ENCODE results near the gene COX17.
A peak's percentile ranks its signal among the peaks of the same experiment; 100 is the strongest.

The COX17 gene

DNA sequence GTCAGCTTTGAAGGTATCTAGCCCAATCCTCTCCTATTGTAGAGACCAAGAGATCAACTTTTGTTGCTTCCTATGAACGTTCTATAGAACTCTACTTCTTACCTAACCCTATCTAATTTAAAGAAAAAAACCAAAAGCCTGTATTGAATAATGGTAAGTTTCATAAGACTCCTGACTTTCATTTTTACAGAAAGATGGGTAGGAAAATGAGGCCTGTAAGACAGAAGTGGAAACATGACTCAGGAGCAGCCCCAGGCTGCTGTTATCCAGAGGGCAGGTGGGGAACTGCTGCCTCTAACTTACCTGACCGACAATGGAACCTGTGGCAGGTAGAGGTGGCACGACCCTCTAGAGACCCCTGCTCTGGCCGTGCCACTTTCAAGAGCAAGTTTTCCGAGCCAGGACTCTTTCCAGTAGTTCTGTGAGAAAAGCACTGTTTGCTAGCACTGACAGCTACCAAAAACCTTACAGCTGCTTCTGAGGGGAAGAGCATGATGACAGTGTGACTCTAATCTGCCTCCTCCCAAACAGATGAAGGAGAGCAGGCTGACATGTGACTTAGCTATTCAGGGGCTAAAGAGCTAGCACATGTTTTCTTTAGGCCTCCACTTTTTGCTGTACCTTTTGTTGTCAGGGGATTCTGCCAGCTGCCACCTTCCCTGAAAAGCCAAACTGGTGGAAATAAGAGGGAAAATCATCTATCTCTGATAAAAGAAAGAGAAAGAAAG is 34.3 kb downstream of the COX17 start:
- peaks cover 7% of the 10 kb centered on the region for H3K9me3 Mint-ChIP-seq
- no peak overlapping the region for H3K4me3 Mint-ChIP-seq
- H3K36me3 Mint-ChIP-seq (ENCODE audit: low read depth) = peaks cover 68% of the 10 kb centered on the region
- H3K27ac Mint-ChIP-seq = peak overlapping the region; percentile 82
- peaks cover 54% of the 10 kb centered on the region for H3K4me1 Mint-ChIP-seq (ENCODE audit: low read depth)
- DNase-seq = peak; percentile 37
- H3K27me3 Mint-ChIP-seq = no peaks in the 10 kb centered on the region

- no peak overlapping the region for H3K27ac Mint-ChIP-seq
- peaks cover 61% of the 10 kb centered on the region for H3K36me3 Mint-ChIP-seq (ENCODE audit: low read depth)
- no peaks in the 10 kb centered on the region for H3K27me3 Mint-ChIP-seq
- H3K4me1 Mint-ChIP-seq (ENCODE audit: low read depth) = peaks cover 60% of the 10 kb centered on the region
- H3K4me3 Mint-ChIP-seq = no peak overlapping the region
- no peak for DNase-seq
- H3K9me3 Mint-ChIP-seq = peaks cover 7% of the 10 kb centered on the region
These were observed 35.8 kb downstream of the COX17 start for GRCh38 chr3:119641416-119641815.

DNA sequence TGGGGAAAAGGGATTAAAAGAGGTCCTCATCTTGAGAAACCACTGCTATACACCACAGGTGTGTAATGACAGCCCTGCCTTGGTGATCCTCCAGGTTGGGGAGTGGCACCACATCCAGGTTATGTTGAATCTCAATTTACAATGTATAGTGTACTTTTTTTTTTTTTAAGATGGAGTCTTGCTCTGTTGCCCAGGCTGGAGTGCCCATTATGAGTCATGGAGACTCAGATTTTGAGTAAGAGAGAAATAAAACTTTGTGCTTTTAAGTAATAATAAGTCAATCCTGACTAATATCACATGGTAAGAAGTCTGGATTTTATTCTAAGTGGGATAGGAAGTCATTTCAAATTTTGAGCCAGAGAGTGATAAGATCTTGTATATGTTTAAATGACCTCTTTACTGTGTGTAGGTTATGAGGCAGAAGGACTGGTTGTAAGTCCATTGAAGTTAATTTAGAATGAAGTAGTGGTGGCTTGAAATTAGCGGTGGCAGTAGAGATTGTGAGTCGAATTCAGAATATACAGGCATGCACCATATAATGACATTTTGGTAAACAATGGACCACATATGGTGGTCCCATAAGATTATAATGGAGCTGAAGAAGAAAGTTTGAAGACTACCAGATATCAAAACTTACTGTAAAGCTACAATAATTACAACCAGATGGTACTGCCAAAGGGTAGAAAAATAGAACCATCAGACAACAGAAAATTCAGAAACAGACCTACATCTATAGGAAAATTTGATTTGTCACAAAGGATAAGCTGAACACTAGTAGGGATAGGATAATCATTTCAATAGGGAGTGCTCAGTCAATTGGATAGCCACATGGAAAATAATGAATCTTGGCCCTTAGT is 37.5 kb downstream of the COX17 start:
- Mint-ChIP-seq H3K4me3 (peak overlapping the region; percentile 59), H3K4me1 (ENCODE audit: low read depth) (peaks cover 60% of the 10 kb centered on the region), H3K27ac (peak overlapping the region; percentile 97), H3K9me3 (peaks cover 7% of the 10 kb centered on the region), H3K36me3 (ENCODE audit: low read depth) (peaks cover 50% of the 10 kb centered on the region), H3K27me3 (no peaks in the 10 kb centered on the region)
- no peak for DNase-seq

DNA sequence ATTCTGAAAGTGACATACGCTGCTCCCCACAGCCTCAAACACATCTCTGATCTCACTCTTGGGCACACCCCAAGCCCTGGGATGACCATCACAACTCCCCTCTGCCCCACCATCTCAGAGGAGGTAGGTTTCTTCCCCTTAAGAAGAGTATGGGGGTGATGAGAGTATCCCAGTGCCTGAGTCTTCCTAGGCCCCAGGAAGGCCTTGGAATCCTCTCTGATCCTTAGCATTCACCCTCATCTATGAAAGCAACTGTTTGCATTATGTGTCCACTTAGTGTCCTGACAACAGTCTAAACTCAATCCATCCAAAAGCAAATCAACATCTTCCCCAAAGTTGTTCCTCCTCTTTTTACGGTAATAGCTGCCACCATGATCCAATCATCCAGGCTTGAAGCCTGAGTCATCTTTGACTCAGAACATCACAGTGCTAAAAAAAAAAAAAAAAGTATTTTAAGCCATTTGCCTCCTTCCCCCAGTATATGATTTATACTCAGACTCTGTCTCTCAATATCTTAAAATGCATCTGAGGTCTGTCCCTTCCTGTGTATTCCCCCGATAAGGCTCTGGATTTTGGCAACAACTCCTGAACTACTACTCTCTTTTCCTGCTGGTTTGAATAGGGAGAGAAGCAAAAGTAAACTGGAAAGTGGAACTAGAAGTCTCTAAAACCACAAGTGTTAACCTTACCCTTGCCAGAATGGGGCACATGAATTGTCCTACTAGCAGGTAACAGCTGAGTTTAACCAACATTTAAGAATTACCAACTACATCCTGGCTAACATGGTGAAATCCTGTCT is 39.3 kb downstream of the COX17 start:
- H3K4me3 Mint-ChIP-seq = peak overlapping the region; percentile 59
- H3K27ac Mint-ChIP-seq = peak overlapping the region; percentile 97
- peaks cover 41% of the 10 kb centered on the region for H3K36me3 Mint-ChIP-seq (ENCODE audit: low read depth)
- peaks cover 7% of the 10 kb centered on the region for H3K9me3 Mint-ChIP-seq
- DNase-seq = no peak
- H3K4me1 Mint-ChIP-seq (ENCODE audit: low read depth) = peaks cover 43% of the 10 kb centered on the region
- no peaks in the 10 kb centered on the region for H3K27me3 Mint-ChIP-seq

GRCh38 chr3:119636891-119637611 is 40.2 kb downstream of the COX17 start:
- Mint-ChIP-seq H3K4me1 (ENCODE audit: low read depth) (peaks cover 34% of the 10 kb centered on the region), H3K27me3 (no peaks in the 10 kb centered on the region), H3K4me3 (no peak overlapping the region), H3K27ac (peak overlapping the region; percentile 32), H3K9me3 (peaks cover 7% of the 10 kb centered on the region), H3K36me3 (ENCODE audit: low read depth) (peaks cover 33% of the 10 kb centered on the region)
- DNase-seq = no peak

DNA sequence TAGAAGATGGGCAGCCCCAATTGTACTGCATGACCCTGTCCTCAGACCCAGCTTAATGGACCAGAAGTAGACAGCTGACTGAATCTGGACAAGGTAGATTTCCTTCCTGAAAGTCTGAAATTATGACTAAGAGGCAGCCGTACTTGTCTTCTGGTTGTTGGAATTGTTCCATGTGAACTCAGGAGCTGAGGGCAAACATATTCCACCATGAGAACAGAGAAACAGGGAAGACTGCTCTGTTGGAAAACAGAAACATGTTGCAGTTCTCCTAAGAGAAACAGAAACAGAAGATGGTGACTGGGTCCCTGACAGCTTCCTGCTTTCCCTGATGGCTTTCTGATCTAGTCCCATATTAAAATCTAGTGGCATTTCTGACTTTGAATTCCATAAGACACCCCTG is 41.0 kb downstream of the COX17 start:
- H3K9me3 Mint-ChIP-seq = peaks cover 5% of the 10 kb centered on the region
- H3K4me3 Mint-ChIP-seq = no peak overlapping the region
- H3K4me1 Mint-ChIP-seq (ENCODE audit: low read depth) = peaks cover 33% of the 10 kb centered on the region
- DNase-seq = no peak
- no peak overlapping the region for H3K27ac Mint-ChIP-seq
- H3K36me3 Mint-ChIP-seq (ENCODE audit: low read depth) = peaks cover 27% of the 10 kb centered on the region
- no peaks in the 10 kb centered on the region for H3K27me3 Mint-ChIP-seq

DNA sequence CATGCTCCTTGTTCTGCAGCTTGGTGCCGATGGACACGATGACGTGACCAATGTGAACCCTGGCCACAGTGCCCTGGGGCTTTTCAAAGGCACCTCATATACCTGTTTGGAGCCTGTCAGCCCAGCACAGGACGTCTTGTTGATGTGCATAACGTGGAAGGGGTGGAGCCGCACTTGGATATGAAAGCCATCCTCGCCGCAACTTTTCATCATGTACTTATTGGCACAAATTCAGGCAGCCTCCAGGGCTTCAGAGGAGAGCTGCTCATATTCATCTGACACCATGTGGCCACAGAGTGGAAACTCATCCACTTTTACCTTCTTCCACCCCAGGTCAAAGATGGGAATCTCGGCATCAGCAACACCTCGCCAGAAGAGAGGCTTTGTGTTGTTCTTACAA is 41.5 kb downstream of the COX17 start:
- peaks cover 4% of the 10 kb centered on the region for H3K9me3 Mint-ChIP-seq
- H3K36me3 Mint-ChIP-seq (ENCODE audit: low read depth) = peaks cover 22% of the 10 kb centered on the region
- peaks cover 3% of the 10 kb centered on the region for H3K27me3 Mint-ChIP-seq

GRCh38 chr3:119632829-119633228 is 44.4 kb downstream of the COX17 start:
- H3K9me3 Mint-ChIP-seq = no peaks in the 10 kb centered on the region
- no peak overlapping the region for H3K27ac Mint-ChIP-seq
- H3K36me3 Mint-ChIP-seq (ENCODE audit: low read depth) = peaks cover 5% of the 10 kb centered on the region
- peaks cover 20% of the 10 kb centered on the region for H3K4me1 Mint-ChIP-seq (ENCODE audit: low read depth)
- peaks cover 22% of the 10 kb centered on the region for H3K27me3 Mint-ChIP-seq
- H3K4me3 Mint-ChIP-seq = no peak overlapping the region
- no peak for DNase-seq

More for the DNA sequence above, 41.5 kb downstream of the COX17 start:
- Mint-ChIP-seq H3K4me1 (ENCODE audit: low read depth) (peaks cover 32% of the 10 kb centered on the region), H3K27ac (no peak overlapping the region), H3K4me3 (no peak overlapping the region)
- no peak for DNase-seq

DNA sequence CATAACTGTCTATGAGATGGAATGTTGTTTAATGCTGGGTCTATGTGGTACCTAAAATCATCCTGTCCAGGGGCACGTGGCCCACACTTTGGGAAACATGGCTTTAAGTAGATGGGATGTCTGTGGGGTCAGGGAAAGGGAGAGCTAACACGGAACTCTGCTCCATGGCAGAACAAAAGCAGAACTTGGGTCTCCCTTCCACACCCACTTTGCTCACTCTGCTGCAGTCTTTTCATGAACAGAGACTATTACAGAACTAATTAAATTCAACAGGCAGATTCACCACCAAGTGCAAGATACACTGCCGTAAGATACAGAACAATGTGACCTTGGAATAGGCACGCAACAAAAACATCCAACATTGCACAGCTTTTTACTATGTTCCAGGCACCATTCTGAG is 45.0 kb downstream of the COX17 start:
- Mint-ChIP-seq H3K4me1 (ENCODE audit: low read depth) (peaks cover 22% of the 10 kb centered on the region), H3K9me3 (no peaks in the 10 kb centered on the region), H3K4me3 (no peak overlapping the region), H3K27ac (no peak overlapping the region), H3K36me3 (ENCODE audit: low read depth) (peaks cover 2% of the 10 kb centered on the region), H3K27me3 (peaks cover 28% of the 10 kb centered on the region)
- no peak for DNase-seq

DNA sequence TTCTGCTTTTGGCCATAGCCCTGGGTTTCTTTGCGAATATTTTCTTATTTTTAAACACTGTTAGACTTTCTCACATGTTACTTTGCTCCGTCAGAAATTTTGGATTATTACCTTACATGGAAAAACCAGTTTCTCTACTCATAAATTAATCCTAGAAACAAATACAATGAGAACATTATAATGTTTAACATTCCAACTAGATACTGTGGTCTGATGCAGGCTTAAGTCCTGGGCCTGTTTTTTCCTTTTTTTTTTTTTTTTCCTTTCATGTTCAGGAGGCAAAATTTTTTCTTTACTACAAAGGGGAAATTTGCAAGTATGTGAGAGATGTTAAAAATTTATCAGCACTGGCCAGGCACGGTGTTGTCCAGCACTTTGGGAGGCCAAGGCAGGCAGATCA is 45.7 kb downstream of the COX17 start:
- peaks cover 31% of the 10 kb centered on the region for H3K27me3 Mint-ChIP-seq
- H3K27ac Mint-ChIP-seq = no peak overlapping the region
- DNase-seq = no peak
- H3K9me3 Mint-ChIP-seq = no peaks in the 10 kb centered on the region
- H3K4me1 Mint-ChIP-seq (ENCODE audit: low read depth) = peaks cover 20% of the 10 kb centered on the region
- no peak overlapping the region for H3K4me3 Mint-ChIP-seq
- H3K36me3 Mint-ChIP-seq (ENCODE audit: low read depth) = no peaks in the 10 kb centered on the region

DNA sequence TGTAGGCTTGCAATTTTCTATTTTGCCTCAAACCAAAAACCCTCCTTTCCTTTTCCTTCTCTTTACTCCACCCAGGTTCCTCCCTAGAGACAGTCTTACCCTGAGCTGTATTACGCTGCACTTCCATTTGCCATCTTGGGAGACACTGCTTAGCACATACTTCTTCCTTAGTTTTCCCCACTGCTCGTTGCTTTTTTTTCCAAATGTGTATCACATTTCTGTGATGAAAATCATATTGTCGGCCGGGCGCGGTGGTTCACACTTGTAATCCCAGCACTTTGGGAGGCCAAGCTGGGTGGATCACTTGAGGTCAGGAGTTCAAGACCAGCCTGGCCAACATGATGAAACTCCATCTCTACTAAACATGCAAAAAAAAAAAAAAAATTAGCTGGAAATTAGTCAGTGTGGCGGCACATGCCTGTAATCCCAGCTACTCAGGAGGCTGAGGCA is 46.3 kb downstream of the COX17 start:
- no peaks in the 10 kb centered on the region for H3K36me3 Mint-ChIP-seq (ENCODE audit: low read depth)
- DNase-seq = no peak
- H3K27me3 Mint-ChIP-seq = peaks cover 37% of the 10 kb centered on the region
- peaks cover 20% of the 10 kb centered on the region for H3K4me1 Mint-ChIP-seq (ENCODE audit: low read depth)
- no peak overlapping the region for H3K4me3 Mint-ChIP-seq
- H3K27ac Mint-ChIP-seq = no peak overlapping the region
- H3K9me3 Mint-ChIP-seq = no peaks in the 10 kb centered on the region

DNA sequence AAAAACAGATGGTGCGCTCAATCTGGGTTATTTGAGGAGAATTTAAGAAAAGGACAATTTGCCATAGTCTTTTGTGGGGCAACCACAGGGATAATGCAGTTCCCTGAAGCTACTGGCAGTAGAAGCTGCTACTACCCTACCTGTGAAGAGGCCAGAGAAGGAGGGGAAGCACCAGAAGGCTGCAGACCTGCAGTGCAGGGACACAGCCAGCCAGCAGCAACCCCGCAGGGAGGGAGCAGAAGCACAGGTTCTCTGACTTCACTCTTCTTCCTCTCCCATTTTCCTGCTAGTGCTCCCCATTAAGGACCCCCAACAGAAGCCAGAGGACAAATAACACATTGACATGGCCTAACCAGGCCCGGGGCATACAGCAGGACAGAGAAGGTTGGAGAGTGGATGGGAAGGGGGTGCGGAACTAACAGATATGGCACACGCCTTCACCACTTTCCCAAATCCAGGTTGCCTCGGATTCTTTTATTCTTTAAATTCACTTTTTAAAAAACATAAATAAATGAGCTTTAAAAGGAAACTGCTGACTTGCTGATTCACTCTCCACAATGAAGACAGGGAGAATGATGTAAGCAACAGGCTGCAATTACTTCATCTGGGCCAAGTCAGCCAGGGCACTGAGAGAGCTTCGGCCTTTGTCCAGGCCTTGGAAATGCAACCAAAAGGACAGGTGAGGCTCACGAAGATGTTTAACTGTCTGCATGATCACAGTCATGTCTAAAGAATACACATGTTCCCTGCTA is 46.9 kb downstream of the COX17 start:
- DNase-seq = no peak
- H3K9me3 Mint-ChIP-seq = no peaks in the 10 kb centered on the region
- peaks cover 20% of the 10 kb centered on the region for H3K4me1 Mint-ChIP-seq (ENCODE audit: low read depth)
- H3K36me3 Mint-ChIP-seq (ENCODE audit: low read depth) = no peaks in the 10 kb centered on the region
- H3K27me3 Mint-ChIP-seq = peaks cover 43% of the 10 kb centered on the region
- no peak overlapping the region for H3K27ac Mint-ChIP-seq
- no peak overlapping the region for H3K4me3 Mint-ChIP-seq

- no peak overlapping the region for H3K27ac Mint-ChIP-seq
- DNase-seq = no peak
- peaks cover 20% of the 10 kb centered on the region for H3K4me1 Mint-ChIP-seq (ENCODE audit: low read depth)
- H3K27me3 Mint-ChIP-seq = peaks cover 47% of the 10 kb centered on the region
- no peaks in the 10 kb centered on the region for H3K36me3 Mint-ChIP-seq (ENCODE audit: low read depth)
- no peaks in the 10 kb centered on the region for H3K9me3 Mint-ChIP-seq
- no peak overlapping the region for H3K4me3 Mint-ChIP-seq
These were observed 48.3 kb downstream of the COX17 start for GRCh38 chr3:119628816-119629445.
